Neural progenitor cell (in vitro differentiated cells): ENCODE results near the gene SPTB. TPM values are rescaled to one million over a fixed set of nuclear protein-coding genes. Genes with fewer than 3 reads are reported as not detected.

ENCODE experiments used
- DNase-seq: peaks from one replicate; pipeline ENCODE4 v3.0.0-alpha.2; 2016; ENCODE audit warnings: low spot score
- H2AFZ ChIP-seq: fragments of 200-600 bp; sonication (generic); replicated peaks from 2 replicates; pipeline ENCODE4 v1.6.1; 2016; ENCODE audit warnings: antibody characterized with exemption
- H3F3A ChIP-seq: fragments of 200-600 bp; sonication (generic); 2 replicates; pipeline ENCODE4 v1.6.1; 2016; ENCODE audit warnings: antibody characterized with exemption, low read depth
- H3K27ac ChIP-seq: fragments of 200-600 bp; sonication (generic); 2 replicates; pipeline ENCODE4 v1.5.1; 2016; ENCODE audit warnings: mild to moderate bottlenecking
- H3K27me3 ChIP-seq: fragments of 200-600 bp; sonication (generic); 2 replicates; pipeline ENCODE4 v1.6.1; 2016; ENCODE audit warnings: mild to moderate bottlenecking, moderate library complexity
- H3K36me3 ChIP-seq: fragments of 200-600 bp; sonication (generic); 2 replicates; pipeline ENCODE4 v1.5.1; 2016
- H3K4me1 ChIP-seq: fragments of 200-600 bp; sonication (generic); 2 replicates; pipeline ENCODE4 v1.6.1; 2016; ENCODE audit warnings: mixed run types
- H3K4me2 ChIP-seq: fragments of 200-600 bp; sonication (generic); 2 replicates; pipeline ENCODE4 v1.6.1; 2016
- H3K4me3 ChIP-seq: fragments of 200-600 bp; sonication (generic); 2 replicates; pipeline ENCODE4 v1.5.1; 2016
- H3K79me2 ChIP-seq: fragments of 200-600 bp; sonication (generic); 2 replicates; pipeline ENCODE4 v1.6.1; 2016; ENCODE audit warnings: low read depth
- H3K9ac ChIP-seq: fragments of 200-600 bp; sonication (generic); 2 replicates; pipeline ENCODE4 v1.6.1; 2016
- H3K9me3 ChIP-seq: fragments of 200-600 bp; sonication (generic); 2 replicates; pipeline ENCODE4 v1.5.1; 2016; ENCODE audit warnings: low read depth
- H4K20me1 ChIP-seq: fragments of 200-600 bp; sonication (generic); 2 replicates; pipeline ENCODE4 v1.6.1; 2016; ENCODE audit warnings: low read depth
- H3K27ac Mint-ChIP-seq: 3 replicates; pipeline ENCODE4 v1.8.0; 2021; ENCODE audit warnings: mixed read lengths
- H3K27me3 Mint-ChIP-seq: 2 replicates; pipeline ENCODE4 v1.8.0; 2022; ENCODE audit warnings: low read depth, mild to moderate bottlenecking, inconsistent platforms, moderate library complexity, mixed read lengths; ENCODE audit not compliant: insufficient read depth
- H3K36me3 Mint-ChIP-seq: 3 replicates; pipeline ENCODE4 v1.8.0; 2021; ENCODE audit warnings: mixed read lengths
- H3K4me1 Mint-ChIP-seq: 3 replicates; pipeline ENCODE4 v1.8.0; 2021; ENCODE audit warnings: mixed read lengths
- H3K4me3 Mint-ChIP-seq: 3 replicates; pipeline ENCODE4 v1.8.0; 2021; ENCODE audit warnings: mild to moderate bottlenecking, moderate library complexity, mixed read lengths
- H3K9me3 Mint-ChIP-seq: 3 replicates; pipeline ENCODE4 v1.8.0; 2020; ENCODE audit warnings: mixed read lengths
- CTCF ChIP-seq: fragments of 200-600 bp; sonication (generic); IDR thresholded peaks from 2 replicates; pipeline ENCODE4 v1.5.1; 2017; ENCODE audit warnings: antibody characterized with exemption, mild to moderate bottlenecking
- EZH2 ChIP-seq: fragments of 200-600 bp; sonication (generic); IDR thresholded peaks from 2 replicates; pipeline ENCODE4 v1.6.1; 2017; ENCODE audit warnings: antibody characterized with exemption, mild to moderate bottlenecking, moderate library complexity
- EZH2phosphoT487 ChIP-seq: fragments of 200-600 bp; sonication (generic); IDR thresholded peaks from 2 replicates; pipeline ENCODE4 v1.6.1; 2017; ENCODE audit warnings: antibody characterized with exemption
- total RNA-seq: library from RNA; depleted of rRNA; stranded (reverse); fragments of >200 nt; gene quantifications from 2 replicates; pipeline ENCODE4 v1.2.3, GENCODE V29; 2015; ENCODE audit warnings: low replicate concordance

The SPTB gene
- total RNA-seq, 1 donor from 2014 or later = 0.09 TPM

DNA sequence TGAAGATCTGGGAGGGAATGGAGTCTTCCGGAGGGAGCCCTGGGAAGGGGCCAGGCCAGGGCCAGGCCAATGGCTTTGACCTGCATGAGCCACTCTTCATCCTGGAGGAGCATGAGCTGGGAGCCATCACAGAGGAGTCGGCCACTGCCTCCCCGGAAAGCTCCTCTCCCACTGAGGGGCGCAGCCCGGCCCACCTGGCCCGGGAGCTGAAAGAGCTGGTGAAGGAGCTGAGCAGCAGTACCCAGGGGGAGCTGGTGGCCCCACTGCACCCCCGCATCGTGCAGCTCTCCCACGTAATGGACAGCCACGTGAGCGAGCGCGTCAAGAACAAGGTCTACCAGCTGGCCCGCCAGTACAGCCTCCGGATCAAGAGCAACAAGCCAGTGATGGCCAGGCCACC lies 137.7 kb downstream of the SPTB start:
- H3K27me3 ChIP-seq = no peaks in the 10 kb centered on the region
- no peak overlapping the region for H2AFZ ChIP-seq
- no peaks in the 10 kb centered on the region for H3F3A ChIP-seq
- no peaks in the 10 kb centered on the region for H3K36me3 ChIP-seq
- no peaks in the 10 kb centered on the region for H3K9me3 ChIP-seq
- peaks cover 21% of the 10 kb centered on the region for H3K36me3 Mint-ChIP-seq
- no peaks in the 10 kb centered on the region for H4K20me1 ChIP-seq
- H3K27ac ChIP-seq = no peak overlapping the region
- H3K27ac Mint-ChIP-seq = no peak overlapping the region
- H3K79me2 ChIP-seq = no peaks in the 10 kb centered on the region
- no peak overlapping the region for H3K4me3 Mint-ChIP-seq
- no peak overlapping the region for H3K4me2 ChIP-seq
- TF ChIP-seq CTCF = no peak
- TF ChIP-seq EZH2 = no peak
- no peak for TF ChIP-seq EZH2phosphoT487
- no peaks in the 10 kb centered on the region for H3K9me3 Mint-ChIP-seq
- no peak overlapping the region for H3K9ac ChIP-seq
- no peaks in the 10 kb centered on the region for H3K4me1 Mint-ChIP-seq
- no peak overlapping the region for H3K4me3 ChIP-seq
- DNase-seq = no peak
- peaks cover 2% of the 10 kb centered on the region for H3K27me3 Mint-ChIP-seq
- peaks cover 3% of the 10 kb centered on the region for H3K4me1 ChIP-seq

- no peak overlapping the region for H3K4me2 ChIP-seq
- Mint-ChIP-seq H3K9me3 (no peaks in the 10 kb centered on the region), H3K27ac (no peak overlapping the region), H3K4me1 (no peaks in the 10 kb centered on the region), H3K4me3 (no peak overlapping the region), H3K36me3 (peaks cover 19% of the 10 kb centered on the region), H3K27me3 (peaks cover 2% of the 10 kb centered on the region)
- no peak overlapping the region for H3K27ac ChIP-seq
- H2AFZ ChIP-seq = no peak overlapping the region
- H3K36me3 ChIP-seq = no peaks in the 10 kb centered on the region
- H3K9ac ChIP-seq = no peak overlapping the region
- H4K20me1 ChIP-seq = peaks cover 5% of the 10 kb centered on the region
- peaks cover 10% of the 10 kb centered on the region for H3K4me1 ChIP-seq
- TF ChIP-seq EZH2 (no peak), CTCF (no peak), EZH2phosphoT487 (no peak)
- DNase-seq = no peak
- no peaks in the 10 kb centered on the region for H3K27me3 ChIP-seq
- no peaks in the 10 kb centered on the region for H3K9me3 ChIP-seq
- no peaks in the 10 kb centered on the region for H3F3A ChIP-seq
- H3K4me3 ChIP-seq = no peak overlapping the region
- no peaks in the 10 kb centered on the region for H3K79me2 ChIP-seq
Measured at GRCh38 chr14:64741200-64741599, 138.5 kb downstream of the SPTB start.

GRCh38 chr14:64738281-64738804 lies 141.4 kb downstream of the SPTB start:
- no peak for DNase-seq
- Histone ChIP-seq H3K4me2 (no peak overlapping the region), H3K36me3 (no peaks in the 10 kb centered on the region), H3K9me3 (no peaks in the 10 kb centered on the region), H3F3A (no peaks in the 10 kb centered on the region), H3K9ac (no peak overlapping the region), H3K27me3 (no peaks in the 10 kb centered on the region), H4K20me1 (peaks cover 18% of the 10 kb centered on the region), H3K27ac (no peak overlapping the region), H3K4me1 (peaks cover 10% of the 10 kb centered on the region), H2AFZ (no peak overlapping the region), H3K4me3 (no peak overlapping the region), H3K79me2 (no peaks in the 10 kb centered on the region)
- no peak overlapping the region for H3K4me3 Mint-ChIP-seq
- H3K27me3 Mint-ChIP-seq = peaks cover 5% of the 10 kb centered on the region
- TF ChIP-seq EZH2 (no peak), EZH2phosphoT487 (no peak), CTCF (no peak)
- peaks cover 5% of the 10 kb centered on the region for H3K4me1 Mint-ChIP-seq
- H3K9me3 Mint-ChIP-seq = no peaks in the 10 kb centered on the region
- no peak overlapping the region for H3K27ac Mint-ChIP-seq
- H3K36me3 Mint-ChIP-seq = peaks cover 21% of the 10 kb centered on the region
